Measurements from ENCODE around the gene KRT16. TPM values are rescaled to one million over a fixed set of nuclear protein-coding genes. Genes with fewer than 3 reads are reported as not detected.

KRT16 gene
- total and polyA plus RNA-seq, 9 donors: 1.0 TPM; not detected in 8

- Histone ChIP-seq H3K27ac (no peak overlapping the region), H3K4me1 (ENCODE audit: insufficient read depth) (peaks cover 7% of the 10 kb centered on the region), H3K9me3 (no peaks in the 10 kb centered on the region), H3K36me3 (no peaks in the 10 kb centered on the region), H3K27me3 (no peaks in the 10 kb centered on the region), H3K4me3 (no peak overlapping the region)
- TF ChIP-seq EP300 (IDR thresholded peaks at IDR 0.05): no peak
- TF ChIP-seq, protein P1, sequence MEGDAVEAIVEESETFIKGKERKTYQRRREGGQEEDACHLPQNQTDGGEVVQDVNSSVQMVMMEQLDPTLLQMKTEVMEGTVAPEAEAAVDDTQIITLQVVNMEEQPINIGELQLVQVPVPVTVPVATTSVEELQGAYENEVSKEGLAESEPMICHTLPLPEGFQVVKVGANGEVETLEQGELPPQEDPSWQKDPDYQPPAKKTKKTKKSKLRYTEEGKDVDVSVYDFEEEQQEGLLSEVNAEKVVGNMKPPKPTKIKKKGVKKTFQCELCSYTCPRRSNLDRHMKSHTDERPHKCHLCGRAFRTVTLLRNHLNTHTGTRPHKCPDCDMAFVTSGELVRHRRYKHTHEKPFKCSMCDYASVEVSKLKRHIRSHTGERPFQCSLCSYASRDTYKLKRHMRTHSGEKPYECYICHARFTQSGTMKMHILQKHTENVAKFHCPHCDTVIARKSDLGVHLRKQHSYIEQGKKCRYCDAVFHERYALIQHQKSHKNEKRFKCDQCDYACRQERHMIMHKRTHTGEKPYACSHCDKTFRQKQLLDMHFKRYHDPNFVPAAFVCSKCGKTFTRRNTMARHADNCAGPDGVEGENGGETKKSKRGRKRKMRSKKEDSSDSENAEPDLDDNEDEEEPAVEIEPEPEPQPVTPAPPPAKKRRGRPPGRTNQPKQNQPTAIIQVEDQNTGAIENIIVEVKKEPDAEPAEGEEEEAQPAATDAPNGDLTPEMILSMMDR (IDR thresholded peaks at IDR 0.05): no peak
- WGBS, 3 donors: 87 to 94% (median 91%) methylated on average over 14 of the region's 14 CpGs
- DNase-seq: no peak
- intact Hi-C loops (cut with DNase I): no loop called here
Measured at GRCh38 chr17:41633556-41634199, 21.1 kb upstream of the KRT16 start.

GRCh38 chr17:41632482-41633105, 20.0 kb upstream of the KRT16 start:
- Histone ChIP-seq H3K4me3 (no peak overlapping the region), H3K4me1 (ENCODE audit: insufficient read depth) (peaks cover 7% of the 10 kb centered on the region), H3K27ac (no peak overlapping the region), H3K27me3 (no peaks in the 10 kb centered on the region), H3K9me3 (no peaks in the 10 kb centered on the region), H3K36me3 (no peaks in the 10 kb centered on the region)
- intact Hi-C loops (cut with DNase I): no loop called here
- WGBS, 3 donors: 69 to 75% (median 74%) methylated on average over 5 of the region's 5 CpGs
- TF ChIP-seq, protein P1 (IDR thresholded peaks at IDR 0.05): no peak
- no peak for TF ChIP-seq POLR2A (IDR thresholded peaks at IDR 0.05)
- TF ChIP-seq EP300 (IDR thresholded peaks at IDR 0.05): no peak
- DNase-seq: no peak

DNA sequence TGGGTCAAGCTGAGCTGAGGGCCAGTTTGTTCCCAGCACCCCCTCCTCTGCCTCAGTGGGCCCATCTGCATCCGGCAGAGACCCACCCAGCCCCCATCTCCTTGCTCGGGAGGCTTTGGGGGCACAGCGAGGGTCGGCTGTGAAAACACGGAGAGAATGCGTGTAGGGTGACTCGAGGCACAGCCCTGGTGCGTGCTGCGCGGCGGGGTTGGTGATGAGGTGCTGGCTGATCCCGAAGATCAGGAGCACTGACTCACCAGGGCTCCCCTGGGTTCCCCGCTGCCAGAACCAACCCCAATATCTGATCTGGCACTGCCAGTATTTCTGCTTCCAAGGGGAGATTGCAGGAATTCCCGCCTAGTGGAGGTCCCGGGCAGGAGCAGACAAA, 19.3 kb upstream of the KRT16 start:
- intact Hi-C loops (cut with DNase I): no loop called here
- peaks cover 7% of the 10 kb centered on the region for H3K4me1 ChIP-seq (ENCODE audit: insufficient read depth)
- no peak for DNase-seq
- no peak overlapping the region for H3K27ac ChIP-seq
- H3K36me3 ChIP-seq: no peaks in the 10 kb centered on the region
- no peak for TF ChIP-seq POLR2A (IDR thresholded peaks at IDR 0.05)
- TF ChIP-seq, protein P1 (IDR thresholded peaks at IDR 0.05): no peak
- no peak for TF ChIP-seq EP300 (IDR thresholded peaks at IDR 0.05)
- no peaks in the 10 kb centered on the region for H3K27me3 ChIP-seq
- H3K9me3 ChIP-seq: no peaks in the 10 kb centered on the region
- no peak overlapping the region for H3K4me3 ChIP-seq
- WGBS, 3 donors: 83 to 89% (median 85%) methylated on average over 15 of the region's 15 CpGs

GRCh38 chr17:41631025-41631897, 18.7 kb upstream of the KRT16 start:
- Histone ChIP-seq H3K27me3 (no peaks in the 10 kb centered on the region), H3K9me3 (no peaks in the 10 kb centered on the region), H3K4me3 (no peak overlapping the region), H3K4me1 (ENCODE audit: insufficient read depth) (peaks cover 7% of the 10 kb centered on the region), H3K36me3 (no peaks in the 10 kb centered on the region), H3K27ac (no peak overlapping the region)
- WGBS, 3 donors: 82 to 84% (median 83%) methylated on average over 8 of the region's 8 CpGs
- TF ChIP-seq EP300 (IDR thresholded peaks at IDR 0.05): no peak
- TF ChIP-seq, protein P1 (IDR thresholded peaks at IDR 0.05): no peak
- no peak for TF ChIP-seq POLR2A (IDR thresholded peaks at IDR 0.05)
- intact Hi-C loops (cut with DNase I): no loop called here
- no peak for DNase-seq
